Esophagus squamous epithelium (tissue), 5 donors: ENCODE results near the gene MADD. TPM values are rescaled to one million over a fixed set of nuclear protein-coding genes. Genes with fewer than 3 reads are reported as not detected.
A peak's percentile ranks its signal among the peaks of the same experiment; 100 is the strongest.

ENCODE experiments used
- DNase-seq: peaks from one replicate; lab custom pipeline; 2025; lab: John Stamatoyannopoulos, UW
- H3K27ac ChIP-seq, 4 donors: fragments of 200-600 bp; sonication (generic); one replicate each; pipeline ENCODE4 v1.5.1; 2016 to 2019; ENCODE audit warnings: mild to moderate bottlenecking in 1 of 4
- H3K27me3 ChIP-seq, 4 donors: fragments of 200-600 bp; sonication (generic); 1 replicate in 3 of 4; 2 replicates in 1 of 4; pipeline versions ENCODE4 v1.5.1 to v1.6.0; 2017 to 2021; ENCODE audit warnings: antibody characterized with exemption in 1 of 4
- H3K36me3 ChIP-seq, 3 donors: fragments of 200-600 bp; sonication (generic); one replicate each; pipeline ENCODE4 v1.5.1; 2016 to 2019
- H3K4me1 ChIP-seq, 3 donors: fragments of 200-600 bp; sonication (generic); one replicate each; pipeline ENCODE4 v1.5.1; 2017 to 2019
- H3K4me3 ChIP-seq, 4 donors: fragments of 200-600 bp; sonication (generic); 1 replicate in 3 of 4; 2 replicates in 1 of 4; pipeline ENCODE4 v1.5.1; 2016 to 2019; ENCODE audit warnings: mild to moderate bottlenecking in 2 of 4, moderate library complexity in 1 of 4
- H3K9me3 ChIP-seq, 3 donors: fragments of 200-600 bp; sonication (generic); one replicate each; pipeline ENCODE4 v1.5.1; 2016 to 2019
- CTCF ChIP-seq, 6 experiments: fragments of 450-650 bp in 4 of 6; fragments of 200-600 bp in 2 of 6; sonication (generic) in 2 of 6; IDR thresholded peaks; one replicate each; pipeline ENCODE4 v1.5.1; 2016 to 2019; ENCODE audit warnings: antibody characterized with exemption in 6 of 6, mild to moderate bottlenecking in 4 of 6, moderate library complexity in 4 of 6
- POLR2A ChIP-seq, 4 donors: fragments of 450-650 bp; IDR thresholded peaks; one replicate each; pipeline ENCODE4 v1.6.1; 2017; ENCODE audit warnings: antibody characterized with exemption in 4 of 4, mild to moderate bottlenecking in 4 of 4, moderate library complexity in 3 of 4
- WGBS, 2 donors: methylation state at CpG; one replicate each; pipeline ENCODE4 v1.1.5; 2018; 5-methylcytosine and 5-hydroxymethylcytosine counted together
- intact Hi-C: fragments of 100-400 bp; cut with DNase I; formaldehyde crosslinking; loops from one replicate; pipeline ENCODE4 v1.15.0; 2022
- total RNA-seq, 4 donors: library from RNA; depleted of rRNA; stranded (reverse); fragments of >200 nt; gene quantifications; one replicate each; pipeline ENCODE4 v1.1.0, GENCODE V29; 2016
- donor health status: DM: yes; HTN: yes; CAD: no.

The MADD gene
- total RNA-seq, 4 donors from 2014 or later = 12.6 to 34.7 (median 15.4) TPM

GRCh38 chr11:47366020-47366490 lies 96.1 kb downstream of the MADD start:
- Histone ChIP-seq H3K4me1 (no peaks in the 10 kb centered on the region), H3K36me3 (no peaks in the 10 kb centered on the region), H3K9me3 (no peaks in the 10 kb centered on the region), H3K27me3 (no peaks in the 10 kb centered on the region), H3K4me3 (no peak overlapping the region), H3K27ac (no peak overlapping the region)
- TF ChIP-seq CTCF (IDR thresholded peaks at IDR 0.05) (no peak), POLR2A (IDR thresholded peaks at IDR 0.05) (no peak)
- WGBS, 2 donors = 67 to 90% methylated on average over 1 of the region's 1 CpG
- intact Hi-C loops = no loop called here
- DNase-seq = no peak

- no peak for DNase-seq
- H3K27ac ChIP-seq = no peak overlapping the region
- 49 to 52% methylated on average over 3 of the region's 3 CpGs for WGBS, 2 donors
- H3K36me3 ChIP-seq = no peaks in the 10 kb centered on the region
- no peak overlapping the region for H3K4me3 ChIP-seq
- no peaks in the 10 kb centered on the region for H3K9me3 ChIP-seq
- peaks cover 0 to 10% (median 3%) of the 10 kb centered on the region in 3 donors for H3K4me1 ChIP-seq
- TF ChIP-seq CTCF (IDR thresholded peaks at IDR 0.05) = no peak
- no peak for TF ChIP-seq POLR2A (IDR thresholded peaks at IDR 0.05)
- no peaks in the 10 kb centered on the region for H3K27me3 ChIP-seq
- intact Hi-C loops = loop anchor here (5.0 to 10.0 kb wide), 2 partner anchors 38 to 85 kb away; partner anchors contain the start of gene SLC39A13
These were observed 99.7 kb downstream of the MADD start for GRCh38 chr11:47369676-47370075.

GRCh38 chr11:47372422-47372821 lies 102.5 kb downstream of the MADD start:
- no peaks in the 10 kb centered on the region for H3K9me3 ChIP-seq
- H3K4me1 ChIP-seq = peaks cover 5 to 22% (median 8%) of the 10 kb centered on the region in 3 donors
- no peak overlapping the region for H3K27ac ChIP-seq
- TF ChIP-seq POLR2A (IDR thresholded peaks at IDR 0.05) = no peak
- TF ChIP-seq CTCF (IDR thresholded peaks at IDR 0.05) = no peak
- H3K4me3 ChIP-seq = no peak overlapping the region
- intact Hi-C loops = loop anchor here (5.0 to 10.0 kb wide), 2 partner anchors 35 to 82 kb away; partner anchors contain the start of gene SLC39A13
- H3K27me3 ChIP-seq = no peaks in the 10 kb centered on the region
- no peaks in the 10 kb centered on the region for H3K36me3 ChIP-seq
- DNase-seq = no peak
- 60 to 64% methylated on average over 6 to 7 of the region's 7 CpGs for WGBS, 2 donors

- no peaks in the 10 kb centered on the region for H3K36me3 ChIP-seq
- DNase-seq = no peak
- H3K4me3 ChIP-seq = no peak overlapping the region
- H3K4me1 ChIP-seq = peaks cover 5 to 22% (median 8%) of the 10 kb centered on the region in 3 donors
- intact Hi-C loops = loop anchor here (5.0 to 10.0 kb wide), 2 partner anchors 33 to 81 kb away; partner anchors contain the start of gene SLC39A13
- no peaks in the 10 kb centered on the region for H3K27me3 ChIP-seq
- no peaks in the 10 kb centered on the region for H3K9me3 ChIP-seq
- WGBS, 2 donors = 2 to 9% methylated on average over 7 to 8 of the region's 19 CpGs
- TF ChIP-seq CTCF (IDR thresholded peaks at IDR 0.05) (peak; percentile 90 to 98 (median 94)), POLR2A (IDR thresholded peaks at IDR 0.05) (no peak)
- H3K27ac ChIP-seq = peak overlapping the region in 3 of 4 donors; percentile 2 to 21 (median 7)
These were observed 104.2 kb downstream of the MADD start for GRCh38 chr11:47373876-47374719.

GRCh38 chr11:47374720-47375019 lies 104.7 kb downstream of the MADD start:
- Histone ChIP-seq H3K27ac (no peak overlapping the region), H3K9me3 (no peaks in the 10 kb centered on the region), H3K27me3 (no peaks in the 10 kb centered on the region), H3K4me1 (peaks cover 5 to 22% (median 8%) of the 10 kb centered on the region in 3 donors), H3K4me3 (peak overlapping the region in 1 of 4 donors; percentile 55), H3K36me3 (no peaks in the 10 kb centered on the region)
- DNase-seq = no peak
- 80% methylated on average over 1 to 2 of the region's 5 CpGs for WGBS, 2 donors
- intact Hi-C loops = loop anchor here (5.0 to 10.0 kb wide), 2 partner anchors 33 to 80 kb away; partner anchors contain the start of gene SLC39A13
- TF ChIP-seq POLR2A (IDR thresholded peaks at IDR 0.05) (no peak), CTCF (IDR thresholded peaks at IDR 0.05) (no peak)
